Measurements from ENCODE around the gene SLC38A10. TPM values are rescaled to one million over a fixed set of nuclear protein-coding genes. Genes with fewer than 3 reads are reported as not detected.

SLC38A10 gene
- total RNA-seq, 2 donors from 2014 or later: 83.0 to 129 TPM

- DNase-seq (ENCODE audit: low spot score) (no peak), ATAC-seq (ENCODE audit: insufficient number of reproducible peaks, low FRiP score, low read depth) (no peak)
- Histone ChIP-seq H3K4me1 (ENCODE audit: control insufficient read depth in 1 of 2, low read depth in 2 of 2) (peaks cover 38 to 50% of the 10 kb centered on the region in 2 donors), H3K27me3 (replicated peaks; ENCODE audit: insufficient read depth) (no peaks in the 10 kb centered on the region), H3K27ac (peak overlapping the region in 1 of 2 donors; percentile 21), H3K4me3 (no peak overlapping the region), H3K36me3 (no peaks in the 10 kb centered on the region), H3K9me3 (no peaks in the 10 kb centered on the region)
- TF ChIP-seq CTCF (IDR thresholded peaks at IDR 0.05): no peak
Measured at GRCh38 chr17:81339534-81340296, 44.6 kb upstream of the SLC38A10 start.

- TF ChIP-seq CTCF (IDR thresholded peaks at IDR 0.05): no peak
Measured at GRCh38 chr17:81339191-81339533, 44.1 kb upstream of the SLC38A10 start.

GRCh38 chr17:81338274-81339190 lies 43.4 kb upstream of the SLC38A10 start:
- no peak for ATAC-seq (ENCODE audit: insufficient number of reproducible peaks, low FRiP score, low read depth)

More at GRCh38 chr17:81339191-81339533, 44.1 kb upstream of the SLC38A10 start:
- ATAC-seq (ENCODE audit: insufficient number of reproducible peaks, low FRiP score, low read depth) (no peak), DNase-seq (ENCODE audit: low spot score) (no peak)
- no peak overlapping the region for H3K4me3 ChIP-seq
- H3K27ac ChIP-seq: peak overlapping the region in 1 of 2 donors; percentile 21
- H3K27me3 ChIP-seq (replicated peaks; ENCODE audit: insufficient read depth): no peaks in the 10 kb centered on the region
- no peaks in the 10 kb centered on the region for H3K9me3 ChIP-seq
- no peaks in the 10 kb centered on the region for H3K36me3 ChIP-seq
- H3K4me1 ChIP-seq (ENCODE audit: control insufficient read depth in 1 of 2, low read depth in 2 of 2): peaks cover 38 to 50% of the 10 kb centered on the region in 2 donors

GRCh38 chr17:81337476-81337879 lies 42.4 kb upstream of the SLC38A10 start:
- DNase-seq (ENCODE audit: low spot score) (no peak), ATAC-seq (ENCODE audit: insufficient number of reproducible peaks, low FRiP score, low read depth) (no peak)
- Histone ChIP-seq H3K4me3 (no peak overlapping the region), H3K36me3 (no peaks in the 10 kb centered on the region), H3K27ac (no peak overlapping the region), H3K27me3 (replicated peaks; ENCODE audit: insufficient read depth) (no peaks in the 10 kb centered on the region), H3K9me3 (no peaks in the 10 kb centered on the region), H3K4me1 (ENCODE audit: control insufficient read depth in 1 of 2, low read depth in 2 of 2) (peaks cover 30 to 45% of the 10 kb centered on the region in 2 donors)
- no peak for TF ChIP-seq CTCF (IDR thresholded peaks at IDR 0.05)

More at GRCh38 chr17:81338274-81339190, 43.4 kb upstream of the SLC38A10 start:
- H3K27ac ChIP-seq: peak overlapping the region in 1 of 2 donors; percentile 30
- H3K27me3 ChIP-seq (replicated peaks; ENCODE audit: insufficient read depth): no peaks in the 10 kb centered on the region
- H3K4me1 ChIP-seq (ENCODE audit: control insufficient read depth in 1 of 2, low read depth in 2 of 2): peaks cover 35 to 50% of the 10 kb centered on the region in 2 donors
- no peak overlapping the region for H3K4me3 ChIP-seq
- no peak for TF ChIP-seq CTCF (IDR thresholded peaks at IDR 0.05)
- DNase-seq (ENCODE audit: low spot score): no peak
- H3K9me3 ChIP-seq: no peaks in the 10 kb centered on the region
- no peaks in the 10 kb centered on the region for H3K36me3 ChIP-seq

- no peak overlapping the region for H3K27ac ChIP-seq
- H3K4me1 ChIP-seq (ENCODE audit: control insufficient read depth in 1 of 2, low read depth in 2 of 2): peaks cover 26 to 42% of the 10 kb centered on the region in 2 donors
- DNase-seq (ENCODE audit: low spot score) (no peak), ATAC-seq (ENCODE audit: insufficient number of reproducible peaks, low FRiP score, low read depth) (no peak)
- H3K27me3 ChIP-seq (replicated peaks; ENCODE audit: insufficient read depth): no peaks in the 10 kb centered on the region
- no peak overlapping the region for H3K4me3 ChIP-seq
- H3K9me3 ChIP-seq: no peaks in the 10 kb centered on the region
- no peaks in the 10 kb centered on the region for H3K36me3 ChIP-seq
- TF ChIP-seq CTCF (IDR thresholded peaks at IDR 0.05): no peak
Measured at GRCh38 chr17:81336930-81337325, 41.8 kb upstream of the SLC38A10 start.
